C4-2B (cell line): ENCODE data around the gene FHOD1.

Source experiments
- H3K27ac ChIP-seq: fragments of 450-650 bp; 2 replicates; pipeline ENCODE4 v1.5.1; 2017
- ZFX ChIP-seq: fragments of 450-650 bp; IDR thresholded peaks from 2 replicates; pipeline ENCODE4 v1.6.1; 2017
- TF ChIP-seq, protein P1 (sequence below): fragments of 450-650 bp; conservative IDR thresholded peaks from 2 replicates; pipeline ENCODE4 v1.5.1; 2017; ENCODE audit warnings: mild to moderate bottlenecking

Gene FHOD1

DNA sequence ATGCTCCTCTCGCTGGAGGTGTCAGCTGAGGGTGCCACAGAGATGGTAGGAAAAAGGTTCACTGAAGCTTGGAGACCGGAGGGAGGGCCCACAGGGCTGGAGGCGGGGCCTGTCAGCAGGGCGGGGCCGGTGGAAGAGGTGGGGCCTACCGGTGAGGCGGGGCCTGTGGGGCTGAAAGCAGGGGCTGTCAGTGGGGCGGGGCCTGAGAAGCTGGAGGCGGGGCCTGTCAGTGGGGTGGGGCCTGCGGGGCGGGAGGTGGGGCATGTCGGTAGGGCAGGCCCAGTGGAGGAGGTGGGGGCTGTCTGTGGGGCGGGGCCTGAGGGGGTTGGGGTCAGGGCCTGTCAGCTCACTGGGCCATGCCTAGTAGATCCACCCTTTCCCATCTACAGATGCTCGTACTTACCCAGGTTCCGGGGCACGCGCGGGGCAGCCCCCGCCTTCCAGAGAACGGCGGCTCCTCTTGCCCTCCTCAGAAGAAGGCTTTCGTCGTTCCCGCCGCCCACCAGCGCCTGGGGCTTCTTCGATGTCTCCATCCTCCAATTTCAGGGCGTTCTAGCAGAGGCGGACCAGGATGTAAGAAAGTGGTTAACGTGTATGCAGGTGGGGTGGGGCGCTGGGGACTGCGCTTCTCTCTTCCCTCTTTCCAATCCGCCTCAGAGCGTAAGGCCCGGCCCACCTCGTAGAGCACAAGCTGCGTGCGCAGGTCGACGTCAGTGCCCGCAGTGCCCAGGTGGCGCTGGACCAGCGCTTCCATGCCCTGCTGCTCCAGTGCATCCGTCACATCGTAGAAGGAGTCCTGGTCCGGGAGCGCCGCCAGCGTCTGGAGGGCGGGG is 10.5 kb downstream of the FHOD1 start:
- TF ChIP-seq ZFX, result no peak
- TF ChIP-seq, protein P1, sequence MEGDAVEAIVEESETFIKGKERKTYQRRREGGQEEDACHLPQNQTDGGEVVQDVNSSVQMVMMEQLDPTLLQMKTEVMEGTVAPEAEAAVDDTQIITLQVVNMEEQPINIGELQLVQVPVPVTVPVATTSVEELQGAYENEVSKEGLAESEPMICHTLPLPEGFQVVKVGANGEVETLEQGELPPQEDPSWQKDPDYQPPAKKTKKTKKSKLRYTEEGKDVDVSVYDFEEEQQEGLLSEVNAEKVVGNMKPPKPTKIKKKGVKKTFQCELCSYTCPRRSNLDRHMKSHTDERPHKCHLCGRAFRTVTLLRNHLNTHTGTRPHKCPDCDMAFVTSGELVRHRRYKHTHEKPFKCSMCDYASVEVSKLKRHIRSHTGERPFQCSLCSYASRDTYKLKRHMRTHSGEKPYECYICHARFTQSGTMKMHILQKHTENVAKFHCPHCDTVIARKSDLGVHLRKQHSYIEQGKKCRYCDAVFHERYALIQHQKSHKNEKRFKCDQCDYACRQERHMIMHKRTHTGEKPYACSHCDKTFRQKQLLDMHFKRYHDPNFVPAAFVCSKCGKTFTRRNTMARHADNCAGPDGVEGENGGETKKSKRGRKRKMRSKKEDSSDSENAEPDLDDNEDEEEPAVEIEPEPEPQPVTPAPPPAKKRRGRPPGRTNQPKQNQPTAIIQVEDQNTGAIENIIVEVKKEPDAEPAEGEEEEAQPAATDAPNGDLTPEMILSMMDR, result no peak
- H3K27ac ChIP-seq, result no peak overlapping the region

DNA sequence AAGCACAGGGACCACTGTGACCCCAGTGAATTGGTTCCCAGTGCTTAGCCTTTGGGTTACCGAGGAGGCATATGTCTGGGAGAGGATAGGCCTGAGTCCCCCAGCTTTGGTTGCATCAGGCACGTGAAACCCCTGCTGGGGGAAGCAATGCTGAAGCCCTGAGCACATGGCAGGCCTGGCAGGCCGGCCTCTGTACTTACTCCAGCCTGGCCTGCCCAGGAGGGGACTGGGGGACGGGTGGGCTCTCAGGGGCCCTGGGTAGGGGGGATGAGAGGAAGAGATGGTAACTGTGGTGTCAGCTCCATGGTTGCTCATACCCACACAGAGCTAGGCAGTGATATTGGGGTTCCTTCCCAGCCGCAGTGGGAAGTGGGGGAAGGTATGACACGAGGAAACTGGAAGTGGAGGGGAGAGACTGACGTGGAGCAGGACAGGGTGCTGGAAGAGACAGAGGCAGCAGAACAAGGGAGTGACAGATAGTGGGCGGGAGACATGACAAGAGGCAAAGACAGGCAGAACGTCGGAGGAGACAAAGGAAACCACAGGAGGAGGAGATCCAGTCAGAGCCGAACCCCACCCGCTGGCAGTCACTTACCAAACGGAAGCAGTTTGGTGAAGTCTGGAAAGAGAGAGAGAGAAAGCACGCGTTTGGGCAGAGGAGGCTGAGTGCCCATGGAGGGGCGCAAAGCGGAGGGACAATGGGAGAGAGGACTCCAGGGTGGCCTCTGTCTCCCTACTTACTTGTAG is 11.3 kb downstream of the FHOD1 start:
- TF ChIP-seq, protein P1, result no peak
- TF ChIP-seq ZFX, result no peak
- H3K27ac ChIP-seq, result no peak overlapping the region

DNA sequence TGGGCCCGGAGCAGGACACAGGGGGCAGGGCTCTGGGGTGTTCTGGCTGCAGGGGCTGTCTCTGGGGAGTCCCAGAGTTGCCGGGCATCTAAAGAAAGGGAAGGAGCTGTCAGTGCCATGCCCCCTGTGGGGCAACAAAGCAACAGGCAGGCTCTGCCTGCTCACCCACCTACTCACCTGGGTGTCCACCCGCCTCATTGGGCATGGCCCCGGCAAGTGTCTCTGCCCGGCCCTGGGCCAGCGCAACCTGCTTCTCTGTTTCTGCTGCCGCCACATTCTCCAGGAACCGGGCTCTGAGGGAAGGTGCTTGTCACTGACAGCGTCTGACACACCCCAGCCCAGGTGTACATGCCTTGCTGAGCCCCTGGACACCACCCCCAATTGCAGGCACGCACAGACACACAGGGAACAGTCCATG is 13.1 kb downstream of the FHOD1 start:
- no peak for TF ChIP-seq ZFX
- TF ChIP-seq, protein P1, result no peak
- no peak overlapping the region for H3K27ac ChIP-seq

DNA sequence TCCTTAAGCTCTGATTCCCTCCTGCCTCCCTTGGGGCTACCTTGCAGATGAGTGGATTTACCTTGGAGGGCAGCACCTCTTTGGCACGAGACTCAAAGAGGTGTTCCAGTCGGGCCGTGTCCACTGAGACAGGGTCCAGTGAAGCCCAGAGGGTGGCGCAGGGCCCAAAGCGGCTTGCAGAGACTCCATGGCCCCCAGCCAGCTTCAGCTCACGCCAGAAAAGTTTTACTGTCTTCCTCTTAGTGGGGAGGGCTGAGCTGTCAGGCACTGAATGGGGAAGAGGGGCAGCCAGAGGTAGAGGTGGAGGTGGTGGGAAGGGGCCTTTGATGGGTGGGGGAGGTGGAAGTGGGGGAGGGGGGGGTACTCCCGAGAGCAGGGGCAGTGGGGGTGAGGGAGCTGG is 13.7 kb downstream of the FHOD1 start:
- TF ChIP-seq, protein P1, result no peak
- H3K27ac ChIP-seq, result no peak overlapping the region

DNA sequence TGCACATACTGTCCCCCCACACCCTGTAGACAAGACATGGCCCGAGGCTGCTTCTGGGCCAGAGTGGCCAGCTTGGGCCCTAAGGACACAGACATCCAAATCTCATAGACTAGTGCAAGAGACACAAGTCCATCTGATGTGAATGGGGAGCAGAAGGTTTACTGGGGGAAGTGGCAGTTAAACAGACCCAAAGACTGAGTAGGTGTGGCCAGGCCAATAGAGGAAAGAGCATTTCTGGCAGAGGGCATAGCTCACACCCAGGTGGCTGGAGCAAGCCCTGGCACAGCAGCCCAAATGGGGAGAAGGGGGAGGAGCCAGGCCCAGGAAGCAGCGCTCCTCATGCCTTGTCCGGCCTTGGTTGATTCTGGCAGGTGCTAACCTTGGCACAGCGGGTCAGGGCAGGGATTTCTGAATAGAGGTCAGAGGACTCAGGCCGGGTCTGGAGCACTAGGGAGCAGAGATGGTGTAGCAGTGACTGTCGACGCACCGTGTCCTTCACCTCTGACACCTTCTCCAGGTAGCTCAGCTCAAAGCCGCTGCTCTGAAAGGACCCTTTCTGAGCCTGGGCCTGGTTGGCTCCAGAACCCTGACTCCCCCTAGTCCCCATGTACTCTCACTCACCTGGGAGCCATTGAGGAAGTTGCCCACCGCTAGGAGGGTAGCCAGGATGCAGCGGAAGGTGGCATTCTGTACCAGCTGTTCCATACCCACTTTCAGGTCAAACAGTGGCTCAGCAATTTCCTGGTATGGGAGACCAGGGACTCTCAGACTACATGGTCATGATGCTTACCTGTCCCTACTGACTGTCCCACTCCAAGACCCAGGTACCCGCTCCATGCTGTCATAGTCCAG is 16.2 kb downstream of the FHOD1 start:
- no peak overlapping the region for H3K27ac ChIP-seq

DNA sequence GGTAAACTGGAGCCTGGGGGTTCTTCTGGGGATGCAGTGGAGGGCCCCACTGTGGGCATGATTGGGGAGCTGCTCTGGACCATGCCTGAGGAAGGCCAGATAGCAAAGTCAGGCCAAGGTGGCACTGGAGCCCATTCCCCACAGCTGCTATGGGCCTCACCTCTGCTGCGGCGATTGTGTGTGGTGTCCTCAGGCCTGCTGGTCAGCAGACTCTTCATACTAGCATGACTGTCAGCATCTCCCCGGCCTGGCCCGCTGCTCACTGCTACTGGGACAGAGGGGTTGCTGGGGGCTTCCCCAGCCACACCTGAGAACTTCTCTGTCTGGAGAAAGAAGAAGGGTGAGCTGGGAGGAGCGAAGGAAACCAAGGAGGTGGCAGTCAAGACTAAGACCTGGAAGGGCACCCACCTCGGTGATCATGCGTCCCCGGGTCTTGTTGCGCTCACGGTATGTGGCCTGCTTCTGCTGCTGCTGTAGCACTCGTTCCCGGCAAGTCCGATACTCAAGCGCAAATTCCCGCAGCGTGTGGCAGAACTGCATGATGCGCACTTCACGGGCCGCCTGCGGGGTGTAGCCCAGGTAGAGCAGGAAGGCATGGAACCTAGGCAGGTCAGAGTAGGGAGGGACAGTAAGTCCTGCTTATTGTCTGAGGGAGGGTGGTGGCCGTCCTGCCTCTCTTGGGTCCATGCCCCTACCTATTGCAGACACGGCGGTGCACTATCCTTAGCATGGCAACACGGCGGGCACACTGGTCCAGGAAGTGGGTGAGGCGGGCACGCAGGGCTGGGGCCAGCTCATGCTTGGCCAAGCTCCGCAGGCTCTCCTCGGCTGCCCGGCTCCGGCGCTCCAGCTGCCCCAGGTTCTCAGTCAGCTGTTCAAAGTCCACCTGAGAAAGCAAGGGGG is 17.1 kb downstream of the FHOD1 start:
- no peak overlapping the region for H3K27ac ChIP-seq
- TF ChIP-seq, protein P1, result no peak
- no peak for TF ChIP-seq ZFX

More for the DNA sequence above, 16.2 kb downstream of the FHOD1 start:
- TF ChIP-seq, protein P1, result no peak
- TF ChIP-seq ZFX, result no peak
